Measurements from ENCODE around the gene OAF.
"Not testable (repeated sequence)": the region's sequence is repeated elsewhere in the genome, so short reads cannot be mapped to it uniquely, and the experiment has no call there.

OAF gene

DNA sequence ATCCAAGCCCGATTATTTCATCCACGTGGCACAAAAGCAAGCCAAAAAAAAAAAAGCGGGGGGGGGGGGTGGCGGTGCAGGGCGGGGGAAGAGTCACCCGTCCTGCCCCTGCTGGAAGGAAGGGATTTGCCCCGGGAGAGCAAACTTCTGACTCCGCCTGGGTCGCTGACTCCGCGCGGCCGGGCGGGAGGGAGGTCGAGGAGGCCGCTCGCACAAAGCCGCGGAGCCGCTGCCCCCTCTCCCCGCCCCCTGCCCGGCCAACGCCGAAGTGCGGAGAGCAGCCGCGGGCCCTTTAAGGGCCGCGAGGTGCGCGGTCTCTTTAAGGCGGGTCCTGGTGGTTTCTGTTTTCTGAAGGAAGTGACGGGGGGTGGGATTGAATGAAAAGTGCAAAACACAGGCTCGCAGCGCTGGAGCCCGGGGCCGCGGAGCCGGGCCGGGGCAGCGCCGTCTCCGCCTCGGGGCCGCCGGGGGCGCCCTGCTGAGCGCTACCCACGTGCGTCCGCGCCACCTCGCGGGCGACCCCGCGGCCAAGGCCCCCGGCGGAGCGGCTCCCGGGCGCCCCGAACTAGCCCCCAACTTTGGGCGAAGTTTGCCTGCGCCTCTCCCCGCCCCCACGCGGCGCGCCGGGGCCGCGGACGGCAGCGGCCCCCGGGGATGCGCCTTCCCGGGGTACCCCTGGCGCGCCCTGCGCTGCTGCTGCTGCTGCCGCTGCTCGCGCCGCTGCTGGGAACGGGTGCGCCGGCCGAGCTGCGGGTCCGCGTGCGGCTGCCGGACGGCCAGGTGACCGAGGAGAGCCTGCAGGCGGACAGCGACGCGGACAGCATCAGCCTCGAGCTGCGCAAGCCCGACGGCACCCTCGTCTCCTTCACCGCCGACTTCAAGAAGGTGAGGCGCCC lies at the start of gene OAF:
TSS of gene OAF (plus strand) at position 407 of the 896 bp plus-strand sequence. CDS start at position 655, 248 bp downstream.
- peak; percentile 34 for DNase-seq (ENCODE audit: low read depth)

DNA sequence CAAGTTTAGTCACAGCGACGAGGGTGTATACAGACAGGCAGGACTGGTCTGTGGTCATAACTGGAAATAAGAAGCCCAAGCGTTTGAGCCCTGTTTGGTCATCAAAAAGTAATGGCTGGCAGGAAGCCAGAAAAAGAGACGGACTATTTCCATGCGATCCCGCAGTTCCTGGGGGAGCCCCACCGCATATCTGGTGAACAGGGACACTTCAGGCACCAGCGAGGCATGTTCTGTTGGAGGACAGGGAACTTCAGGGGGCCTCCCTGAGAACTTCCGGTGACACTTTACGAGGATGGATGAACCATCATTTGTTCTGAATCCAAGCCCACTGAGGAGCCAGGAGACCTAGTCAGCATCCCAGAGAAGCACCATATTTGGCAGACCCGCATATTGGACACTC lies 43.2 kb upstream of the OAF start:
- no peak for DNase-seq (ENCODE audit: low read depth)

DNA sequence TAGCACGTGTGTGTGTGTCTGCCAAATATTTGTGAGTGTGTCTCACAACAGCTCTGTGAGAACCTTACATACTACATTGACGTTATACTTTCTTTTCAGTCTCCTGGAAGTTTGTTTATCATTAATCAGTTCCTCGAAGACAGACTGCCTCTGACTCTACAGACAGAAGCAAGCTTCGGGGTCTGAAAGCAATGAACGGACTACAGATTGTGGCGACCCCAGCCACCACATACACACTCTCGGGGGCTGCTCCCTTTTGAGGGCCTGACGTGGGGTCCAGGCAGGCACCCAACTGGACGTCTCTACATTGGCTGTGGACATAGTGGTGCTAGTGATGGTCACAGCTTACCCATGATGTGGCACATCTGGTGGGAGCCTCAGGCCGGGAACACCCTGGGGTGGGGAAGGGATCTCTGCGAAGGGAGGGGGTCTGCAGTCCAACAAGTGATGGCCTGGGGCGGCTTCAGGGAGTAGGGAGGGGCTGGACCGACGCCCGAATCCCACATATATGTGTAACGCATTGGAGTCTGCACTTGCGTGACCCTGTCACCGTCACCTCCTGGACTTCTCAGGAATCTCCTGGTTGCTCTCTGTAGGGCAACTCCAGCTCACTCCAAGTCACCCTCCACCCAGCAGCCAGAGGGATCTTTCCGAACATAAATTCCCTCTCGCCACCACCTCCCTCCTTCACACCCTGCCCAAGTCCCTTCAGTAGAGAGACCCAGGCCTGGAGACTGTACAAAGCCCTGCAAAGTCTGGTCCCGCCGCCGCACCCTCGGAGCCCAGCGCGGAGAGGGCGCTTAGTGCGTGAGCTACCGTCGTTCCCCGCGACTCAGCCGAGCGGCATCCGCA lies 42.5 kb upstream of the OAF start:
- no peak for DNase-seq (ENCODE audit: low read depth)

DNA sequence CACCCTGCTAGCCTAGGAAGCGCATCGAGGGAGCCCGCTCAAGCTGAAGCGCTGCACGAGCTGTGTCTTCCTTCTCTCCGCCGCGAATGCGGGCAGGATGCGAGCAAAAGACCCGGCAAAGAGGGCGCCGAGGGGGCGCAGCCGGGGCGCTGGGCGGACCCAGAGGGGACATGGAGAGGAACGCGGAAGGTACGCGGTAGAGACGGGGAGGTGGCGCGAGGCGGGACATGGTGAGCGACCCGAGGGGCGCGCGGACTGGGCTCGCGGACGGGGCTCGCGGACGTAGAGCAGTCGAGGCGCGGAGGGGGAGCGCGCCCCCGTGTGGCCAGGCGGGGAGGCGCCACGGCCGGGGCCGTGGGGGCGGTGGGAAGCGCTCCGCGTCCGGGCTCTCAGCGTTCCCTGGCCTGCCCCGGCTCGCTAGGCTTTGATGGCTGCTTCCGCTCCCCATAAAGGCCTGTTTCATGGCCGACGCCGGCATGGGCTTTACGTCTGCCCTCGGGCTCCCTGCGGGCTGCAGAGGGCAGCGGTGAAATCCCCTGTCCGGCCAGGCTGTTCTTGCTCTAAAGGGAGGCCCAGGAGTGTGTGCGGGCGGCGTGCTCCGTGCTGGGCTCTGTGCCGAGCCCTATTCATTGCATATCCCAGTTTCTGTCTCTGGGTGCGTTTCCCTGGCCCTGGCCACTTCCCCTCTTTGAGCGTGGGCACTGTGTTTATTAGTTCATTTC lies 41.7 kb upstream of the OAF start:
- no peak for DNase-seq (ENCODE audit: low read depth)

DNA sequence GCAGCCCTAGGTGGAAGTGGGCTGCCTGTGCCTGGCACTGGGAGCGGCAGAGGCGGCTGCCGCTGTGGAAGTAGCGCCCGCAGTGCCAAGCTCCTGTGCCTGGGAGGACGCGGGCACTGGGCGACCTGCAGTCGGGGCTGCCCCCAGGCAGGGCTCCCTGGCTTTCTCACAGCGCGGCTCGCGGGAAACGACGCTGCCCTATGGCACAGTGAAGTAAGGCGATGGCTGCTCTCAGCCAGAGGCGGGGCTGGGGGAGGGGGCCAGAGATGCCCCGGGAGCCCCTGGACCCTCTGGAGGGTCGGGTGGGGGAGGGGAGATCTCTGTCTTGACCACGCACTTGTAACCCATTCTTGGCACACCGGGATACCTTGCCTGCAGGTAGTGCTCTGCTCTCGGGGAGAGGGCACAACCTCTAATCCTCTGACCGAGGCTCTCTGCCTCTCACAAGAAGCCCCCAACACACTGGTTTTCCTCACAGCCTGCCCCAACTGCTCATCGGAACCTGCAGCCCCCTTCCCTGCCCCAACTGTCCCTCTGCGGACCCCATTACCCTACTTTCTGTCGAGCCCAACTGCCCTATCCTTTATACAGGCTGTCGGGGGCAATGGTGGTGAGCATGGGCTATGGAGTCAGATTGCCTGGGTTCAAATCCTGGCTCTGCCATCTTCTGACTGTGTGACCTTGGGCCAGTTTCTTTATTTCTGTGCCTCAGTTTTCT lies 40.7 kb upstream of the OAF start:
- no peak for DNase-seq (ENCODE audit: low read depth)

DNA sequence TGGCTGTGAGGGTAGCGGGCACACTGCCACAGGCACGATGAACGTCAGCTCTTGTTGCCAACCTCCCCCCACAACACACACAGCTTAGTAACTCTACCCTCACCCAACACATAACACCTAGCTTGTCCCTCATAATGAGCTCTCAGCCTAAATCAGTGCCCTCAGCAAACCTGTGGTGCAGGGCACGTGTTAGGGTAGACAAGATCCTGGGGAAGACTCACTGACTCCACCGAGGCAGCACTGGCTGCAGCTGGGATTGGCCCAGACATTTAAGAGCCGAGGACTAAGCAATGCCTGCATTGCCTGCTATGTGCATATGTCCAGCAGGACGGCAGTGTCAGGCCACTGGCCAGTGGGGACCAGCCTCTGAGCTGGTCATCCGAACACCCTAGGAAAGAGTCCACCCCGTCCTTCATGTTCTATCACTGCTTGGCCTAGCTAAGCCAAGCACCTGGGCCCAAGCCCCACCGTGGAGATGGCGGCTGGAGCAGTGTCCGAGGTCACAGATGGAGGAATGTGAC lies 40.0 kb upstream of the OAF start:
- DNase-seq (ENCODE audit: low read depth), result no peak

DNA sequence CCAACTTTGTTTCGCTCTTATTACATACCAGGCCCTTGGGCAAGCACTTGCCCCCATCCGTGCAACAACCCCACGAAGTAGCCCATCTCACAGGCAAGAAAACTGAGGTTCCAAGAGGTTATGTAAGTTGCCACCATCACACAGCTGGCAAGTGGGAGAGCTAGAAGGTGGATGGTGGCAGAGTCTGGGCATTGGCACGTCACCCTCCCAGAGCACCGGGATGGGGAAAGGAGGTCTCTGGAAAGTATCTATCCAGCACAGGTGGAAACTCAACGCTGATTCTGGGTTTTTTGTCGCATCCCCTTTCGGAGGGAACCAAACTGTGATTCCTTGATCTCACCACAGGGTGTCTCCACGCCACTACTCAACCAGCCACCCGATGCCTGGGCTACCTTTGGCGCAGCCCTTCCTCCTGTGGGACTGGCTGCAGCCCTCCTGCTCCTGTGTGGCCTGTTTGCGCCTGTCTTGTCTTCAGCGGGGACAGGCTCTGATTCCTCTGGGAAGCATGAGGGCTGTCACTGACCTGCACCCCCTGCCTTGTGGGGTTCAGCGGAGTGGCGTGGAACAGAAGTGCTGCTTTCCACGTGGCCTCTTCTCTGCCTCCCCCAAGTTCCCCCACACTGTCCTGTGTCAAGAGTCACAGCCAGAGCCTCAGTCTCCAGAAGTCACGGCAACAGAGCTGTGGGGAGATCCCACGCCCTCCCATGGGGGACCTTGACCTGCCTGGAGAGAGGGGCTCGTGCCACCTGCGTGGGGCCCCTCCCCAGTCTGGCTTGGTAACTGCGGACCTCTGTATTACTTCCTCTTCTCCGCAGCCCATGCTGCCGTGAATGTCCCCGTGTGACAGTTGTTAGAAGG lies 38.5 kb upstream of the OAF start:
- no peak for DNase-seq (ENCODE audit: low read depth)

DNA sequence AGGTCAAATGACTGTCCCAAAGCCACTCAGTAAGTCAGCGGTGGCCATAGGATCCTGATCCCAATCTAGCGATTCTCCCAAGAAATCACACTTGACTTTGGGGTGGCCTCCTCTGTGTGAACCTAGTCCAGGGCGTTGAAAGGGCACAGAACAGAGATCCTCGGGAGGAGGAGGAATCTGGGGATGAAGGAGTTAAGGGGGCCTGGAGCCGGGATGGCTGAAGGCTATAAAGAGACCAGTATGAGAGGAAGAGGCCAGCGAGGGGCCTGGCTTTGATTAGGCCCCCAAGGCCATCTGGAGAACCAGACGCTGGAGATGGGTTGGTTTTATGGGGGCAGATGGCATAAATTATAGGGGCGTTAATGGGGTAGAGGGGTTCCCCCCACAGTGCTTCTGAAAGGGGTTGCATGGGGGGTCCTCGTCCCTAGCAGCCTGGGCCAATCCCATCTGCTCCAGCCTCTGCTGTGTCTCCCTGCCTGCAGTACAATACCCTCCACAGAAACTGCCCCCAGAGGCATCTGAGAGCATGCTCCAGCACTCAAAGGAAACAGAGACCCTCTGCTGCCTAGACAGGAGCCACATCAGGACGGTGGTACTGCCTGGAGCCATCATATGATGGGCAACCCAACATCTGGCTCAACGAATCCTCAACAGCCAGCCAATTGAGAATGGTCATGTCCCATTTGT lies 37.7 kb upstream of the OAF start:
- no peak for DNase-seq (ENCODE audit: low read depth)

DNA sequence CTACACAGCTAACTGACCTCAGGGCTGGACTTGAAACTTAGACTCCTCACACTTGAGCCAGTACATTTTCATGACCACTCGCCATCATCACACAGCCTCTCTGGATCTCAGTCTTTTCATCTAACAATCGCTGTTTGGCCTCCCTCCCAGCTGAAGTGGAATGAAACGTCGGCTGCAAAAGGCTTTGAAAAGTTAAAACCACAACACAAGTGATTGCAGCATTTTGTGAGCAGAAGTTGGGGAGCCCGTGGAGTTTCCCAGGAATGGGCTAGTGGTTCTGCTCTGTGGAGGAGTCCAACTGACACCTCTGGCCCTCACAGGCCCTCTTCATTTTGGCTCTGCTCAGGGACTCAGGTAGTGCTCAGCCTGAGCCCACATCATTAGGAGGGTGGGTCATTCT lies 37.0 kb upstream of the OAF start:
- no peak for DNase-seq (ENCODE audit: low read depth)

DNA sequence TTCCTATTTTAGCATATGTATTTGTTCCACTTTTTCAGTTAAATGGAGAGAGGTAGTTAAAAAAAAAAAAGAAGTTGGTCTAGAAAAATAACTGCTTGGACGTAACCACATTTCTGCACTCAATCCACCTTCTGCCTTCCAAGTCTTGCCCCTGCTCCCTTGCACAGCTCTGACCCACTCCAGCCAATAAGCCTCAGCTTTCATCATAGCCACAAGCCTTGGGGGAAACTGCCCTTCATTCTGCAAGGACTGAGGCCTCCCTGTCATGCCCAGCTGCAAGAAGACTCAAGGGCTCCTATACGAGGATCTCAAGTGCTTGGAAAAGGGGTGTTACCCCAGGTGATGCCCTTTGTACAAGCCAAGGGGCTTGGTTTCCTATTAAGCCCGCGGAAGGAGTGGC lies 36.0 kb upstream of the OAF start:
- DNase-seq (ENCODE audit: low read depth), result no peak

DNA sequence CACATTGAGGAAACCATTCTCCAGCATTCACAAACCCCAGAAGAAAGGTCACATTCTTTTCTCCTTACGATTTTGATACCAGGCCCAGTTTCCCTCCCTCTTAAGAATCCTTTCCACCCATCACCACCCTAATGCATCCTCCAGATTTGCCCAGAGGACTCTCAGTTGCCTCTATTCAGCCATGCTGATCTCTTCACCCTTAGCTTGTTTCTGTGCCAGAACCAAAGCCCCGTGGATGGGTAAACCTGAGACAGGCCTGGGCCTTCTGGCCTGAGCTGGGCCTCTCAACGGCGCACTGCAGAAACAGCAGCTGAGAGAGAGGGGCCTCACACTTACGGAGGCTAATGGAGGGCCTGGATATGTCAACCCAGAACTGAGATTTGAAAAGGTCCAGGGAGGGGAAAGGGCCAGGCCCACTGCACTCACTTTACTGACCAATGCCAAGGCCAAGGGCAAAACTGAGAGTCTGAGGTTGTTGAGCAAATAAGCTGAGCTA lies 32.2 kb upstream of the OAF start:
- no peak for DNase-seq (ENCODE audit: low read depth)

DNA sequence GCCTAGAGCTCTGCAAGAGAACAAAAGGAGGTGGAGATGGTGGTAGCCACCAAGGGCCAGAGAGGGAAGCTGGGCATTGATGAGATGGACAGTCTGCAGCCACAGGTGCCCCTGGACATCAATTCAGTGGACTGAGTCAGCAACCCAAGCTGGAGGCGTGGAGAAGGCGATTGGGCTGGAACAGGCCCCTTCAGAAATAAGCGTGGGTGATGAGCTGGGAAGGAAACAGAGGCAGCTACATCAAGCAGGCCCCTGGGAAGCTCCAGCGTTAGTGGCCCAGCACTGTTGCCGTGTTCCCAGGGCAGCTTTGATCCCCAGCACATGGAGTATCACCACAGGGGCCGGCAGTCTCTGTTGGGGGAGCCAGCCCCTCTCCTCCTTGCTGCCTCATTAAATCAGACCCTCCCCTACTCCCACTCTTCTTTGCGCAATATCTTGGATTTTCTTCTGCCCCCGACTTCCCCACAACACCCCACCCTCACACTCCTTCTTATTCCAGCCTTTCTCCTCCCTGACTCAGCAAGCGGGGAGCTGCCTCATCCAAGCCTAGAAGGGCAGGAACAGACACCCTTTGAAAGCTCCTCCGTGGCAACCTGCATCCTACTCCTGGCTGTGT lies 31.7 kb upstream of the OAF start:
- DNase-seq (ENCODE audit: low read depth), result no peak

DNA sequence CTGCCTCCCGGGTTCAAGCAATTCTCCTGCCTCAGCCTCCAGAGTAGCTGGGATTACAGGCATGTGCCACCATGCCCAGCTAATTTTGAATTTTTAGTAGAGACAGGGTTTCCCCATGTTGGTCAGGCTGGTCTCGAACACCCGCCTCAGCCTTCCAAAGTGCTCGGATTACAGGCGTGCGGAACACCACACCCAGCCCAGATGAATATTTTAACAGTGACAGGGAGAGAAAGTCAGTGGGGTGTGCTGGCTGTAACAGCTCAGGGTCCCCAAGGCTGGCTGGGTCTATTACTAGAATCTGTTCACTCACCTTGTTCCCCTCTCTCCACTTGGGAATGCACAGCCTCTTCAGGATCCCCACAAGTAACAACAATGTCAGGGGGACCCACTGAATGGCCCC lies 30.8 kb upstream of the OAF start:
- DNase-seq (ENCODE audit: low read depth), result not testable (repeated sequence)

DNA sequence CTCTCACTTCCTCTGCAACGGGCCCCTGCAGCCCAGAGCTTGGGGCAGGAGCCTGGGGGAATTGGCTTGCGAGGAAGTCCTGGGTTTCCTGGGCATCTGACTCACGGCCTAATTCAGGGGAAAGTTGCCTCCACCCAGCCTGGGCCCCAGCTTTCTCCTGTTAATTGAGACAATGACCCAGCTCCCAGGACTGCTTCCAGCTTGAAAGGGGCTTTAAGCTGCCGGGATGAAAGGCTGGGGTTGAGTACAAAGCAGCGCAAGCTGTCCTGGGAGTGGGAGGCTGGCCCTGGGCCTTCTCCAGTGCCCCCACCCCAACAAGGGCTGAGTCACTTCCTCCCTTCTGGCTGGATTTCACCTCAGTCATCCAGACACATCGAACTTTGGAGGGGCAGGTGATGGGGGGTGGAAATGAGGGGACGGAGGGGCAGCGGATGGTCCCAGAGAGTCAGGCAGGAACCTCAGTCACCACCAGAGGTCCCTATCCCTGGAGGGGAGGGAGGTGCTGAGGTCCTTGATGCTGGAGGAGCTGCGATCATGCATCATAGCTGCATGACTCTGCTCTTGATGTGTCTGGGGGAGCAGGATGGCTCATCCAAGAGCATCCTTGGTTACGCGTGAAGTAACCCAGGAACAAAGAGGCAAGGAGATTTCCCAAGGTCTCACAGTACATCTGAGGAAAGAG lies 30.1 kb upstream of the OAF start:
- no peak for DNase-seq (ENCODE audit: low read depth)

DNA sequence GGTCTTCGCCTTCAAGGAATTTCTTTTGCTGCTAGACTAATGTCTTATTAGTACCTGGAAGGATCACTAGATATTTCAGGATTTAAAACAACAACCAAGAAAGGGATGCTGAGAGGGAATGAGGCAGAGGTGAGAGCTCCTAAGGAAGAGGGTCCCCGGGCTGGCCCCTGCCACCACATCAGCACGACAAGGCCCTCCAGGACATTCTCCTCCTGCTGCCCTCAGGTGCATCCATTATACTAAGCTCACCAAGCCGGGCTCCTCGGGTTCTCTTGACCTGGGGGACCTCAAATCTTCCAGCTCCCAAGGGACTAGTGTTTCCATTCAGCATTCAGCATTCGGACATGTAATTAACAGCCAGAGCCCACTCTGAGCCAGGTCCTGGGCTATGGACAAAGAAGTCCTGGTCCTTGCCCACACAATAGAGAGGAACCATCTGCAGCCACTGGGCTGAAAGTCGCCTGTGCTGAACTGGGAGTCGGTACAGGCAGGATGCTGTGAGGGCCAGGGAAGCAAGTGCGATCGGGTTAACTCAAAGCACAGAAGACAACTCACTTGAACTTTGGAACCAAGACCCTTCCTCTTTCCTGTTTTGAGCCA lies 29.4 kb upstream of the OAF start:
- DNase-seq (ENCODE audit: low read depth), result no peak

DNA sequence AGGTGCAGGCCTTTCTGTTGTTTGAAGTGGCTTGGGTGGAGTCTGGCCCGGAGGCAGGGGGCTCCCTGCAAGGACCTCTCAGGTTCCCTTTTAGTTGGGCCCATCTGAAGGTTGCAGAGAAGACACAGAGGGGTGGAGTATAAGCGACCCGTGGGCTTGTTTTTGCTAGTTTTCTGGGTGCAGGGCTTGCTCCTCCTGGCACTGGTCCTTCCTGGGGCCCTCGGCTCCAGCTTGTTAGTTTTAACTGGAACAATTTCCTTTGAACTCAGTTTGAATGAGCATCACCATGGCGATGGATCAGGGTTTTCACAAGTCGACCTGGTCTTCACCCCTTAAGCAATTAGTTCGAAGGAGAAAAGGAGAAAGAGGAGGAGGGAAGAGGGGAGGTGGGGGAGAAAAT lies 28.5 kb upstream of the OAF start:
- no peak for DNase-seq (ENCODE audit: low read depth)

DNA sequence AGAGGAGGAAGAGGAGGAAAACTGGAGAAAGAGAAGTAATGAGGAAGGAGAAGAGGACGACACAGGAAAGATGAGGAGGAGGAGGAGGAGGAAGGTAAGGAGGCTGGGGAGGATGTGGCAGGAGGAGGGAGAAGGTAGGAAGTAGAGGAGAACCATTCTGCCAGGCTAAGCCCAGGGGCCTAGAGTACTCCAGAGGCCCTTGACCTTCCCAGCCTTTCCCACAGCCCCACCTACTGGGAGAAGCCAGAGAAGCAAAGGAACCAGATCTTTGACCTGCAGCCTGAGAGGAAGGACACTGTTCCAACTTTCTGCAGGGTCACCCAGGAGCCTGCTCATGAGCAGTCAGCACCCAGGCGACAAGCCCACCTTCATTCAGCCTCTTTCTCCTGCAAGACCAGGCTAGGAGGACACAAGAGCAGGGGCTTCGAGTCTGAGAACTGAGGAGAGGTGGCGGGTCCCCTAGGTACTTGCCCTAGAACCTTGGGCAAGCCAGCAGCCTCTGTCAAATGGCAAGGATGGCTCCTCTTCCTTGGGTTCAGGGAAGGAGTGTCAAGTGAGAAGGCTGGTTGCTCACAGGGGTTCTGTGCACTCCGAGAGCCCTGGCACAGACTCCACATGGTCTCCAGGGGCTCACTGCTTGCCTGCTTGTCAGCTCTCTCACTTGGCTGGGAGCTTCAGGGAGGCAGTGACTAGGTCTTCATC lies 27.9 kb upstream of the OAF start:
- no peak for DNase-seq (ENCODE audit: low read depth)

DNA sequence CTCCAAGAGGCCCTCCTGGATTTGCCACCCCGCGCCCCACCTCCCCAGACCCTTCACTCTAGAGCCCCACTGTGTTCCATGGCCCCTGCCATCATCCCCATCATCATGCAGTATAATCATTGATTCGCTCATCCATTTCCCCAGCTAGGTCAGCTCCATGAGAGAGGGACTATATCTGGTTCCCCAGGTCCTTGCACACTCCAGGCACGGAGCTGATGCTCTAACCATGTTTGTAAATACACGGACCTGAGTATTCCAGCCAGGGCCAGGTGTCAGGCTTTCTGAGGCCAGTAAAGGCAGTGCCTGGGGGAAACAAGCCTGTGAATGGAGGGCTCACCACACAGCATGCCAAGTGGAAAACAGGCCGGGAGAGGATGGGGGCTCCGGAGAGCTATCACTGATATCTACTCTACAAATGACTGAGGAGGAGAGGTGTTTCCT lies 27.1 kb upstream of the OAF start:
- no peak for DNase-seq (ENCODE audit: low read depth)
